HG03354 (cell line): ENCODE measurements around the gene FKBP8.
A peak's percentile ranks its signal among the peaks of the same experiment; 100 is the strongest.
"Not testable (repeated sequence)": the region's sequence is repeated elsewhere in the genome, so short reads cannot be mapped to it uniquely, and the experiment has no call there.

Source experiments
- ATAC-seq: cut with Tn5 transposase; IDR thresholded peaks from one replicate; pipeline ENCODE4 v1.9.1; 2021; ENCODE audit warnings: mild to moderate bottlenecking; ENCODE audit not compliant: unreplicated experiment, poor library complexity, severe bottlenecking

The FKBP8 gene

GRCh38 chr19:18542941-18543813, at the start of gene FKBP8:
Gene FKBP8 (minus strand): TSS chr19:18543573. CDS start chr19:18541970, 1,603 bp downstream.
- peak; percentile 96 for ATAC-seq

GRCh38 chr19:18592732-18593131, 49.4 kb upstream of the FKBP8 start:
- not testable (repeated sequence) for ATAC-seq

GRCh38 chr19:18591735-18592385, 48.5 kb upstream of the FKBP8 start:
- no peak for ATAC-seq

GRCh38 chr19:18590273-18591272, 47.2 kb upstream of the FKBP8 start:
- no peak for ATAC-seq

GRCh38 chr19:18589380-18590272, 46.3 kb upstream of the FKBP8 start:
- ATAC-seq: peak; percentile 40

- peak; percentile 72 for ATAC-seq
These were observed 45.4 kb upstream of the FKBP8 start, which contains the start of gene REX1BD for GRCh38 chr19:18588611-18589379. Gene REX1BD (plus strand): TSS chr19:18588798. CDS start chr19:18588802, 4 bp downstream.

- no peak for ATAC-seq
These were observed 44.7 kb upstream of the FKBP8 start for GRCh38 chr19:18587962-18588610.

GRCh38 chr19:18587561-18587960, 44.2 kb upstream of the FKBP8 start:
- ATAC-seq: no peak

GRCh38 chr19:18586306-18586705, 42.9 kb upstream of the FKBP8 start:
- ATAC-seq: no peak

- ATAC-seq: no peak
These were observed 36.9 kb upstream of the FKBP8 start for GRCh38 chr19:18580311-18580710.

GRCh38 chr19:18577365-18577914, 34.1 kb upstream of the FKBP8 start:
- ATAC-seq: no peak

- no peak for ATAC-seq
These were observed 33.0 kb upstream of the FKBP8 start for GRCh38 chr19:18576383-18576782.

GRCh38 chr19:18574691-18575291, 31.4 kb upstream of the FKBP8 start:
- ATAC-seq: no peak

- ATAC-seq: peak; percentile 94
These were observed 28.4 kb upstream of the FKBP8 start, which contains the start of gene UBA52 for GRCh38 chr19:18571564-18572344. Gene UBA52 (plus strand): TSS chr19:18571857. CDS start chr19:18573301, 1,444 bp downstream.

GRCh38 chr19:18568367-18568766, 25.0 kb upstream of the FKBP8 start:
- ATAC-seq: no peak

GRCh38 chr19:18566953-18567352, 23.6 kb upstream of the FKBP8 start:
- no peak for ATAC-seq
